GM23338 (cell line): ENCODE measurements around the gene MYBL2. TPM values are rescaled to one million over a fixed set of nuclear protein-coding genes. Genes with fewer than 3 reads are reported as not detected.
A peak's percentile ranks its signal among the peaks of the same experiment; 100 is the strongest.

Experiments
- ATAC-seq: fragments of 200-7000 bp; cut with Tn5 transposase; 3 replicates; pipeline ENCODE4 v1.9.1; 2020
- DNase-seq: peaks from one replicate; pipeline ENCODE4 v3.0.0-alpha.2; 2015; ENCODE audit warnings: low spot score
- H2AFZ ChIP-seq: fragments of 200-600 bp; sonication (generic); 2 replicates; pipeline ENCODE4 v1.8.0; 2016; ENCODE audit warnings: antibody characterized with exemption, mild to moderate bottlenecking, moderate library complexity
- H3F3A ChIP-seq: fragments of 200-600 bp; sonication (generic); replicated peaks from 2 replicates; pipeline ENCODE4 v1.8.0; 2017; ENCODE audit warnings: antibody characterized with exemption, mixed run types, low read depth
- H3K27ac ChIP-seq: fragments of 200-600 bp; sonication (generic); 2 replicates; pipeline ENCODE4 v1.6.1; 2016; ENCODE audit warnings: low read depth
- H3K27me3 ChIP-seq: fragments of 200-600 bp; sonication (generic); 2 replicates; pipeline ENCODE4 v1.8.0; 2016; ENCODE audit warnings: mild to moderate bottlenecking, mixed run types, moderate library complexity; ENCODE audit not compliant: insufficient read depth
- H3K36me3 ChIP-seq: fragments of 200-600 bp; sonication (generic); 2 replicates; pipeline ENCODE4 v1.8.0; 2016; ENCODE audit warnings: mild to moderate bottlenecking; ENCODE audit not compliant: insufficient read depth
- H3K4me1 ChIP-seq: fragments of 200-600 bp; sonication (generic); 2 replicates; pipeline ENCODE4 v1.8.0; 2016; ENCODE audit warnings: mild to moderate bottlenecking, moderate library complexity; ENCODE audit not compliant: insufficient read depth
- H3K4me2 ChIP-seq: fragments of 200-600 bp; sonication (generic); 2 replicates; pipeline ENCODE4 v1.7.1; 2017; ENCODE audit warnings: mixed run types
- H3K4me3 ChIP-seq: fragments of 200-600 bp; sonication (generic); 2 replicates; pipeline ENCODE4 v1.6.1; 2016; ENCODE audit warnings: mixed run types
- H3K79me2 ChIP-seq: fragments of 200-600 bp; sonication (generic); replicated peaks from 2 replicates; pipeline ENCODE4 v1.8.0; 2017; ENCODE audit warnings: mild to moderate bottlenecking; ENCODE audit not compliant: insufficient read depth
- H3K9me2 ChIP-seq: fragments of 200-600 bp; sonication (generic); 2 replicates; pipeline ENCODE4 v1.8.0; 2017; ENCODE audit not compliant: insufficient read depth
- H4K20me1 ChIP-seq: fragments of 200-600 bp; sonication (generic); replicated peaks from 2 replicates; pipeline ENCODE4 v1.8.0; 2017; ENCODE audit warnings: mild to moderate bottlenecking; ENCODE audit not compliant: insufficient read depth
- H3K27ac Mint-ChIP-seq: 2 replicates; pipeline ENCODE4 v1.8.0; 2020; ENCODE audit warnings: inconsistent platforms, mild to moderate bottlenecking, moderate library complexity, mixed read lengths
- H3K27me3 Mint-ChIP-seq: 3 replicates; pipeline ENCODE4 v1.8.0; 2022; ENCODE audit warnings: low read depth, mild to moderate bottlenecking, moderate library complexity, mixed read lengths, inconsistent platforms; ENCODE audit not compliant: insufficient read depth, poor library complexity
- H3K36me3 Mint-ChIP-seq: 3 replicates; pipeline ENCODE4 v1.8.0; 2021; ENCODE audit warnings: low read depth, mild to moderate bottlenecking, inconsistent platforms, moderate library complexity, mixed read lengths
- H3K4me1 Mint-ChIP-seq: 3 replicates; pipeline ENCODE4 v1.8.0; 2020; ENCODE audit warnings: mild to moderate bottlenecking, inconsistent platforms, mixed read lengths
- H3K4me3 Mint-ChIP-seq: 3 replicates; pipeline ENCODE4 v1.8.0; 2021; ENCODE audit warnings: moderate library complexity, mild to moderate bottlenecking, inconsistent platforms, mixed read lengths
- H3K9me3 Mint-ChIP-seq: 3 replicates; pipeline ENCODE4 v1.8.0; 2020; ENCODE audit warnings: moderate library complexity, mild to moderate bottlenecking, inconsistent platforms, mixed read lengths
- CREB1 ChIP-seq: fragments of 250-450 bp; sonication (Bioruptor Pico); IDR thresholded peaks from 2 replicates; pipeline ENCODE4 v1.5.0; 2020; ENCODE audit warnings: low read depth, mild to moderate bottlenecking, moderate library complexity
- JUNB ChIP-seq: IDR thresholded peaks from one replicate; pipeline ENCODE4 v1.6.1; 2016; ENCODE audit warnings: antibody characterized with exemption; ENCODE audit not compliant: unreplicated experiment
- POLR2AphosphoS5 ChIP-seq: IDR thresholded peaks from 2 replicates; pipeline ENCODE4 v1.6.1; 2016; ENCODE audit warnings: antibody characterized with exemption, low read depth
- STAT1 ChIP-seq: IDR thresholded peaks from one replicate; pipeline ENCODE4 v1.6.1; 2016; ENCODE audit warnings: antibody characterized with exemption; ENCODE audit not compliant: unreplicated experiment
- ZNF114 ChIP-seq: fragments of 250-450 bp; sonication (Bioruptor Pico); IDR thresholded peaks from 2 replicates; pipeline ENCODE4 v1.5.0; 2020; ENCODE audit warnings: mild to moderate bottlenecking, moderate library complexity
- ZNF331 ChIP-seq: fragments of 250-450 bp; sonication (Bioruptor Pico); IDR thresholded peaks from 2 replicates; pipeline ENCODE4 v1.5.0; 2020; ENCODE audit warnings: low read depth, mild to moderate bottlenecking, moderate library complexity
- polyA plus RNA-seq: library from polyadenylated mRNA; unstranded; fragments of >200 nt; fragmentation: Nextera tagmentation; extraction: Ambion mirVana; gene quantifications from 2 replicates; pipeline ENCODE4 v1.2.1, GENCODE V29; 2016
- total RNA-seq: library from RNA; depleted of rRNA; stranded (reverse); fragments of >200 nt; shearing (Covaris generic); gene quantifications from 2 replicates; pipeline ENCODE4 v1.2.3, GENCODE V29; 2014
- TF ChIP-seq, protein P1 (sequence below): IDR thresholded peaks from 2 replicates; pipeline ENCODE4 v1.6.1; 2016; ENCODE audit warnings: antibody characterized with exemption
- TF ChIP-seq, protein P2 (sequence below): fragments of 250-450 bp; sonication (Bioruptor Pico); IDR thresholded peaks from 2 replicates; pipeline ENCODE4 v1.5.0; 2020; ENCODE audit warnings: mild to moderate bottlenecking, moderate library complexity

MYBL2 gene
- total and polyA plus RNA-seq, 2 experiments from 2014 or later, result 72.3 to 131 TPM

DNA sequence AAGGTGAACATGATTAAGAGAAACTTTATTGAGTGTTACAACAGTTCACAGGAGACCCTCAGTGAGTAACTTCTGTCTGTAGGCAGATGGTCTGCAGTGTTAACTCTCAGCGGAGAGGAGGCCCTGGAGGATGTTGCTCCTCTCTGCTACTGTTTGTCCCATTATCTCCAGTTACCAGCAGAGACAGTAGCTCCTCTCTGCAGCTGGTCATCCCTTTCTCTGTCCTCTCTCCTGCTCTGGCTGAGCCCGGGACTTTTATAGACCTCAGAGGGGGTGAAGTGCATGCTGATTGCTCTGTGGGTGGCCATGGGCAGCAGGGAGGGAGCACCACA is 54.1 kb downstream of the MYBL2 start:
- H3K27me3 Mint-ChIP-seq, result peaks cover 6% of the 10 kb centered on the region
- Histone ChIP-seq H3K79me2 (no peaks in the 10 kb centered on the region), H3K27me3 (no peaks in the 10 kb centered on the region), H3F3A (no peaks in the 10 kb centered on the region), H2AFZ (no peak overlapping the region), H3K27ac (no peak overlapping the region), H3K4me2 (peak overlapping the region; percentile 48), H3K9me2 (no peaks in the 10 kb centered on the region), H3K4me3 (no peak overlapping the region), H3K4me1 (no peaks in the 10 kb centered on the region; the same call in 1 of the 2 replicates), H4K20me1 (no peaks in the 10 kb centered on the region; the same call in 1 of the 2 replicates), H3K36me3 (no peaks in the 10 kb centered on the region)
- H3K4me1 Mint-ChIP-seq, result peaks cover 7% of the 10 kb centered on the region; the same call in 1 of the 3 replicates
- TF ChIP-seq STAT1 (no peak), CREB1 (CRISPR knock-in tag) (no peak), ZNF114 (no peak)
- TF ChIP-seq, protein P1, sequence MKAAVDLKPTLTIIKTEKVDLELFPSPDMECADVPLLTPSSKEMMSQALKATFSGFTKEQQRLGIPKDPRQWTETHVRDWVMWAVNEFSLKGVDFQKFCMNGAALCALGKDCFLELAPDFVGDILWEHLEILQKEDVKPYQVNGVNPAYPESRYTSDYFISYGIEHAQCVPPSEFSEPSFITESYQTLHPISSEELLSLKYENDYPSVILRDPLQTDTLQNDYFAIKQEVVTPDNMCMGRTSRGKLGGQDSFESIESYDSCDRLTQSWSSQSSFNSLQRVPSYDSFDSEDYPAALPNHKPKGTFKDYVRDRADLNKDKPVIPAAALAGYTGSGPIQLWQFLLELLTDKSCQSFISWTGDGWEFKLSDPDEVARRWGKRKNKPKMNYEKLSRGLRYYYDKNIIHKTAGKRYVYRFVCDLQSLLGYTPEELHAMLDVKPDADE, result no peak
- ATAC-seq (peak; percentile 33; the same call in 2 of the 3 replicates), DNase-seq (no peak)
- H3K36me3 Mint-ChIP-seq, result peaks cover 19% of the 10 kb centered on the region
- no peaks in the 10 kb centered on the region; the same call in 2 of the 3 replicates for H3K9me3 Mint-ChIP-seq
- H3K27ac Mint-ChIP-seq, result no peak overlapping the region
- H3K4me3 Mint-ChIP-seq, result no peak overlapping the region

DNA sequence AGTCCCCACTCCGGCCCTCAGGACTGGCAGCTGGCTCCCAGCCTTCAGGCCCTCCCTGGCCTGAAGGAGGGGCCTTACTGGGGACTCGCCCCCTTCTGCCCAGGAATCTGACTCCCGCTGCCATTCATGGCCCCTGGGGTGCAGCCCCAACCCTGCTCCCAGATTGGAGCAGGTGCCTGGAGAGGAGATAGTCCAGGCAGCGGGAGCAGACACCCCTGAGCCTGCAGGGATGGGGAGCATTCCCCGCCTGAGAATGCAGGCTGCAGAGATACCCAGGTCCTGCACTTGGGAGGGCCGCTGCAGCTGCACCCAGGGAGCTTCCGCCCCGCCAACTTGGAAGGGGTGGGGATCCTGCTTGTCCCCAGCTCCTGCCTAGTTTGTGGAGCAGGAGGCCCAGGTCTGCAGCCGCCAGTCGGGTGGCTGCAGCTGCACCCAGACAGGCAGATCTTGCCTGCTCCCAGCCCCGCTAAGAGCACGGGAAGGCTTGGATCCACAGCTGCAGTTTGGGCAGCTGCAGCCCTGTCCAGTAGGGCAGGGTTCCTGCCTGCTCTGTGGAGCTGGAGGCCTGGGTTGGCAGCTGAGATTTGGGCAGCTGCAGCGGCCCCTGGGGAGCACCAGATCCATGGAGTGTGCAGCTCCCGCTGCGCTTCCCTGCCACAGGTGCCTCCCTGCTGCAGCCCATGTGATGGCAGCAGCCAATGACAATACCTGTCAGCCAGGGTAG is 54.7 kb downstream of the MYBL2 start:
- Histone ChIP-seq H3K9me2 (no peaks in the 10 kb centered on the region), H3F3A (no peaks in the 10 kb centered on the region), H3K79me2 (no peaks in the 10 kb centered on the region), H3K4me2 (peak overlapping the region; percentile 48), H3K27ac (no peak overlapping the region), H2AFZ (0 out of 2 replicates have a peak overlapping the region, but pooled peaks have one; percentile 23), H3K36me3 (no peaks in the 10 kb centered on the region), H3K4me3 (no peak overlapping the region), H3K27me3 (no peaks in the 10 kb centered on the region), H3K4me1 (no peaks in the 10 kb centered on the region; the same call in 1 of the 2 replicates), H4K20me1 (no peaks in the 10 kb centered on the region; the same call in 1 of the 2 replicates)
- no peak overlapping the region for H3K4me3 Mint-ChIP-seq
- peak; percentile 64 for ATAC-seq
- H3K27ac Mint-ChIP-seq, result no peak overlapping the region
- peaks cover 16% of the 10 kb centered on the region for H3K36me3 Mint-ChIP-seq
- H3K9me3 Mint-ChIP-seq, result no peaks in the 10 kb centered on the region; the same call in 2 of the 3 replicates
- TF ChIP-seq JUNB, result no peak
- TF ChIP-seq STAT1, result no peak
- H3K4me1 Mint-ChIP-seq, result peaks cover 7% of the 10 kb centered on the region; the same call in 1 of the 3 replicates
- peak; percentile 34 for DNase-seq
- H3K27me3 Mint-ChIP-seq, result peaks cover 6% of the 10 kb centered on the region

DNA sequence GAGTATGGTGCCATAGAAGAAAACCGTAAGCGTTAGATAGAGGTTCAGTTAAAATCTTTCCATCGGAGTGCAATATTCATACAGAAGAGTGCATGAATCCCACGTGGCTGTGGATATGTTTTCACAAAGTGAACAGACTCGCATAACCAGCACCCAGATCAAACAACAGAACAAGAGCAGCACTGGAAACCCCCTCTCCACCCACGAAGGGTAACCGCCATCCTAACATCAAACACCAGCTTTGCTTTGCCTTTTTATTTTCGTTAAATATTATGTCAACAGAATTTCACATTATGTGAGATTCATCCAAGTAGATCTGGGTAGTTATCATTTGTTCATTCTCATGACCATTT is 55.2 kb downstream of the MYBL2 start:
- no peaks in the 10 kb centered on the region for H3K27me3 ChIP-seq
- no peaks in the 10 kb centered on the region; the same call in 1 of the 2 replicates for H3K4me1 ChIP-seq
- Mint-ChIP-seq H3K4me1 (peaks cover 7% of the 10 kb centered on the region; the same call in 1 of the 3 replicates), H3K27me3 (peaks cover 5% of the 10 kb centered on the region), H3K4me3 (no peak overlapping the region), H3K9me3 (no peaks in the 10 kb centered on the region; the same call in 2 of the 3 replicates), H3K27ac (no peak overlapping the region), H3K36me3 (peaks cover 11% of the 10 kb centered on the region)
- DNase-seq (no peak), ATAC-seq (no peak)
- H3K9me2 ChIP-seq, result no peaks in the 10 kb centered on the region
- no peak overlapping the region for H2AFZ ChIP-seq
- no peaks in the 10 kb centered on the region; the same call in 1 of the 2 replicates for H4K20me1 ChIP-seq
- peak overlapping the region; percentile 48; the same call in 1 of the 2 replicates for H3K4me2 ChIP-seq
- H3F3A ChIP-seq, result no peaks in the 10 kb centered on the region
- no peaks in the 10 kb centered on the region for H3K36me3 ChIP-seq
- H3K27ac ChIP-seq, result no peak overlapping the region
- H3K79me2 ChIP-seq, result no peaks in the 10 kb centered on the region
- H3K4me3 ChIP-seq, result no peak overlapping the region
- TF ChIP-seq POLR2AphosphoS5 (no peak), ZNF331 (CRISPR knock-in tag) (no peak), CREB1 (CRISPR knock-in tag) (no peak), STAT1 (no peak)
- TF ChIP-seq, protein P2, sequence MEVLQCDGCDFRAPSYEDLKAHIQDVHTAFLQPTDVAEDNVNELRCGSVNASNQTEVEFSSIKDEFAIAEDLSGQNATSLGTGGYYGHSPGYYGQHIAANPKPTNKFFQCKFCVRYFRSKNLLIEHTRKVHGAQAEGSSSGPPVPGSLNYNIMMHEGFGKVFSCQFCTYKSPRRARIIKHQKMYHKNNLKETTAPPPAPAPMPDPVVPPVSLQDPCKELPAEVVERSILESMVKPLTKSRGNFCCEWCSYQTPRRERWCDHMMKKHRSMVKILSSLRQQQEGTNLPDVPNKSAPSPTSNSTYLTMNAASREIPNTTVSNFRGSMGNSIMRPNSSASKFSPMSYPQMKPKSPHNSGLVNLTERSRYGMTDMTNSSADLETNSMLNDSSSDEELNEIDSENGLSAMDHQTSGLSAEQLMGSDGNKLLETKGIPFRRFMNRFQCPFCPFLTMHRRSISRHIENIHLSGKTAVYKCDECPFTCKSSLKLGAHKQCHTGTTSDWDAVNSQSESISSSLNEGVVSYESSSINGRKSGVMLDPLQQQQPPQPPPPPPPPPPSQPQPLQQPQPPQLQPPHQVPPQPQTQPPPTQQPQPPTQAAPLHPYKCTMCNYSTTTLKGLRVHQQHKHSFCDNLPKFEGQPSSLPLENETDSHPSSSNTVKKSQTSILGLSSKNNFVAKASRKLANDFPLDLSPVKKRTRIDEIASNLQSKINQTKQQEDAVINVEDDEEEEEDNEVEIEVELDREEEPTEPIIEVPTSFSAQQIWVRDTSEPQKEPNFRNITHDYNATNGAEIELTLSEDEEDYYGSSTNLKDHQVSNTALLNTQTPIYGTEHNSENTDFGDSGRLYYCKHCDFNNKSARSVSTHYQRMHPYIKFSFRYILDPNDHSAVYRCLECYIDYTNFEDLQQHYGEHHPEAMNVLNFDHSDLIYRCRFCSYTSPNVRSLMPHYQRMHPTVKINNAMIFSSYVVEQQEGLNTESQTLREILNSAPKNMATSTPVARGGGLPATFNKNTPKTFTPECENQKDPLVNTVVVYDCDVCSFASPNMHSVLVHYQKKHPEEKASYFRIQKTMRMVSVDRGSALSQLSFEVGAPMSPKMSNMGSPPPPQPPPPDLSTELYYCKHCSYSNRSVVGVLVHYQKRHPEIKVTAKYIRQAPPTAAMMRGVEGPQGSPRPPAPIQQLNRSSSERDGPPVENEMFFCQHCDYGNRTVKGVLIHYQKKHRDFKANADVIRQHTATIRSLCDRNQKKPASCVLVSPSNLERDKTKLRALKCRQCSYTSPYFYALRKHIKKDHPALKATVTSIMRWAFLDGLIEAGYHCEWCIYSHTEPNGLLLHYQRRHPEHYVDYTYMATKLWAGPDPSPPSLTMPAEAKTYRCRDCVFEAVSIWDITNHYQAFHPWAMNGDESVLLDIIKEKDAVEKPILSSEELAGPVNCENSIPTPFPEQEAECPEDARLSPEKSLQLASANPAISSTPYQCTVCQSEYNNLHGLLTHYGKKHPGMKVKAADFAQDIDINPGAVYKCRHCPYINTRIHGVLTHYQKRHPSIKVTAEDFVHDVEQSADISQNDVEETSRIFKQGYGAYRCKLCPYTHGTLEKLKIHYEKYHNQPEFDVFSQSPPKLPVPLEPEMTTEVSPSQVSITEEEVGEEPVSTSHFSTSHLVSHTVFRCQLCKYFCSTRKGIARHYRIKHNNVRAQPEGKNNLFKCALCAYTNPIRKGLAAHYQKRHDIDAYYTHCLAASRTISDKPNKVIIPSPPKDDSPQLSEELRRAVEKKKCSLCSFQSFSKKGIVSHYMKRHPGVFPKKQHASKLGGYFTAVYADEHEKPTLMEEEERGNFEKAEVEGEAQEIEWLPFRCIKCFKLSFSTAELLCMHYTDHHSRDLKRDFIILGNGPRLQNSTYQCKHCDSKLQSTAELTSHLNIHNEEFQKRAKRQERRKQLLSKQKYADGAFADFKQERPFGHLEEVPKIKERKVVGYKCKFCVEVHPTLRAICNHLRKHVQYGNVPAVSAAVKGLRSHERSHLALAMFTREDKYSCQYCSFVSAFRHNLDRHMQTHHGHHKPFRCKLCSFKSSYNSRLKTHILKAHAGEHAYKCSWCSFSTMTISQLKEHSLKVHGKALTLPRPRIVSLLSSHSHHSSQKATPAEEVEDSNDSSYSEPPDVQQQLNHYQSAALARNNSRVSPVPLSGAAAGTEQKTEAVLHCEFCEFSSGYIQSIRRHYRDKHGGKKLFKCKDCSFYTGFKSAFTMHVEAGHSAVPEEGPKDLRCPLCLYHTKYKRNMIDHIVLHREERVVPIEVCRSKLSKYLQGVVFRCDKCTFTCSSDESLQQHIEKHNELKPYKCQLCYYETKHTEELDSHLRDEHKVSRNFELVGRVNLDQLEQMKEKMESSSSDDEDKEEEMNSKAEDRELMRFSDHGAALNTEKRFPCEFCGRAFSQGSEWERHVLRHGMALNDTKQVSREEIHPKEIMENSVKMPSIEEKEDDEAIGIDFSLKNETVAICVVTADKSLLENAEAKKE (CRISPR knock-in tag), result no peak
